ENCODE data around the gene CNOT4.
A peak's percentile ranks its signal among the peaks of the same experiment; 100 is the strongest.
"Not testable (repeated sequence)": the region's sequence is repeated elsewhere in the genome, so short reads cannot be mapped to it uniquely, and the experiment has no call there.

The CNOT4 gene

GRCh38 chr7:135449436-135449835 is 60.5 kb downstream of the CNOT4 start:
- DNase-seq, result no peak

GRCh38 chr7:135448753-135449152 is 61.1 kb downstream of the CNOT4 start:
- DNase-seq, result no peak

DNA sequence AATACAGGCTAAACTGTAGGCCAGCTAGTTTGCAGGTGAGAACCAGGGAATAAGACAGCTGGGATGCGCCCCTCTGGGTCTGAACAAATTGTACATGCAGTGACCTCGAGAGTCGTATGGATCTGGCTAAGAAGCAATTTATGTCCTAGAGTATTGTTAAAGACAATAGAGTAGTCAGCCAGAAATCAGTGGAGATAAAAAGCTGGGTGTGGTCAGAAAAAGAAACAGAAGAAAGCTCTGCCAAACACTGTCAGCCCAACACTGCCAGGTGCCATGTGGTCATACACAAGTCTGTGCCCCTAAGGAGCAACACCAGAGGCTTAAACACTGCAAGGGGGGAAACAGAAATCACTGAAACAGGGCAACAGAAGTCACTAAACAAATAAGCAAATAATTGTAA is 62.2 kb downstream of the CNOT4 start:
- DNase-seq, result no peak

DNA sequence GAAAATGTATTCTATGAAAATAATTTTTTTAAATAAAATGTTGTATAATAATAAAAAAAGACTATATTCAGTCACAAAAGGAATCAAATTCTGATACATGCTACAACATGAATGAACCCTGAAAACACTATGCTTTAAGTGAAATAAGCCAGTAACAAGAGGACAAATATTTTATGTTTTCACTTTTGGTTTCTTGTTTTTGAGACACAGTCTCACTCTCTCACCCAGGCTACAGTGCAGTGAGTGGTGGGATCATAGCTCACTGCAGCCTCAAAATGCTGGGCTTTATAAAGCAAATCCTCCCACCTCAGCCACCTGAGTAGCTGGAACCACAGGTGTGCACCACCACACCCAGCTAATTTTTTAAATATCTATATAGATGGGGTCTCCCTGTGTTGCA is 64.2 kb downstream of the CNOT4 start:
- DNase-seq, result no peak

GRCh38 chr7:135445266-135445665 is 64.6 kb downstream of the CNOT4 start:
- not testable (repeated sequence) for DNase-seq

GRCh38 chr7:135441791-135442190 is 68.1 kb downstream of the CNOT4 start:
- DNase-seq, result no peak

DNA sequence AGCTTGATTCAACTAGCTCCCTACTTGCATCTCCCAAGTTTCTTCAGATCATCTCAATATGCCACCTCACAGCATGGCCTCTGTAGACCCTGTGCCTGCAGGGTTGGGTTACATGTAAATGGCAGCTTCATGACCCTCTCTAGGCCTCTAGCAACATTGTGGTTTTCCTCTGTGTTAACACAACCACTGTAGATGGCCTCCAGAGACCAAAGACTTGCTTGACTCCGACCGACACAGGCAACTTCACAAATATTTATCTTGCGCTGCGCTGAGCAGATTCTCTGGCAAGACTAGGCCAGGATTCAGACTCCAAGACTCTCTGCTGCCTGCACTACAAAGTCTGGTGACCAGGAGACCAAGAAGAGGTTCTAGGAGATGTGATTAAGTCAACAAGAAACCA is 75.9 kb downstream of the CNOT4 start:
- no peak for DNase-seq

- DNase-seq, result no peak
Measured at GRCh38 chr7:135430626-135431025, 79.3 kb downstream of the CNOT4 start.

DNA sequence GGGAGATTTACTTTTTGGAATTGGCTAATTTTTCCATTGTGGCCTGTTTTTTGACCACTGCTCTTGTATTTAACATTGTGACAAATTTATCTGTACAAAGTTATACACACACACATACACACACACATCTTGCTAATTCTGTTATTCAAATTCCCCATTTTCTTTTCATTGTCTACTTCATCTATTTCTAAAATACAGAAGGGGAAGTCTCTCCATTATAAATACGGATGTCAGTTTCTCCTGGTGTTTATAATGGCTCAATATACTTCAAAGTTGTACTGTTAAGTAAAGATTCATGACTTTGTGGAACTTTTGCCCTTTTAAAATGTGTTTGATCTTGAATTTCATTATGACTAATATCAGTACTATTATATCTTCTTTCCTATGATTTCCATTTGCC is 81.0 kb downstream of the CNOT4 start:
- DNase-seq, result no peak

GRCh38 chr7:135428011-135428410 is 81.9 kb downstream of the CNOT4 start:
- DNase-seq, result no peak

DNA sequence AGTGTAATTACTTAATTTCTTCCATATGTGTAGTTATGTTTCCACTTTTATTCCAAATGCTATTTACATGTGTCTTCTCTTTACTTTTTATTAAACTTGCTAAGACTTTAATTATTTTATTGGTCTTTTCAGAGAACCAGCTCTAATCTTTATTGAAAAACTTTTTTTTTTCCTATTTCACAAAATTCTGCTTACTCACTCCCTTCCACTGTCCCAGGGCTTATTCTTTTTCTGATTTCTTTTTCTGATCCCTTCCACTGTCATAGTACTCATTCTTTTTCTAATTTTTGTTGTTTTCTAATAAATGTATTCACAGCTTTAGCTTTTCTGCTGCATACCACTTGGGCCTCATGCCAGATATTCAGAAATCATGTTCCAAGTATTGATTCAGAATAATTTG is 82.7 kb downstream of the CNOT4 start:
- DNase-seq, result no peak

GRCh38 chr7:135425036-135425435 is 84.9 kb downstream of the CNOT4 start:
- DNase-seq, result peak in 1 of 2 donors; percentile 9

GRCh38 chr7:135420786-135421185 is 89.1 kb downstream of the CNOT4 start:
- DNase-seq, result no peak

DNA sequence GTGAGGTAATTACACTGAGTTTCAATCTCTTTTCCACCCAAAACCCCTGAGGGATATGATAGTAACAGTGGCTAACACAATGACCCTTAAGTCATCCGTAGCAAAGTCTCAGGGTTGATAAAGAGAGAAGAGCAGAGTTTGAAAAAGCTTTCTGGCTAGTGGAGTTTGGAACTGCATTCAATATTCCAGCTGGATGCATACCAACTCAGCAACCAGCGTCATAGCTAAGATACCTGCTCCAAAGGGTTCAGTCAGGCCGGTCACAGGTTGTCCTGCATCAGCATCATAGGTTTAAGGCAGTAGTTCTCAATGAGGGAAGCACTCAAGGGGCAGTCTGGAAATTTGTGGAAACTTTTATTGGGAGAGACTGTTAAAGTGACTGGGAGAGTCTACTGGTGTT is 93.5 kb downstream of the CNOT4 start:
- no peak for DNase-seq

GRCh38 chr7:135414850-135415439 is 95.0 kb downstream of the CNOT4 start:
- DNase-seq, result peak in 1 of 2 donors; percentile 62

- no peak for DNase-seq
Measured at GRCh38 chr7:135414208-135414607, 95.7 kb downstream of the CNOT4 start.

DNA sequence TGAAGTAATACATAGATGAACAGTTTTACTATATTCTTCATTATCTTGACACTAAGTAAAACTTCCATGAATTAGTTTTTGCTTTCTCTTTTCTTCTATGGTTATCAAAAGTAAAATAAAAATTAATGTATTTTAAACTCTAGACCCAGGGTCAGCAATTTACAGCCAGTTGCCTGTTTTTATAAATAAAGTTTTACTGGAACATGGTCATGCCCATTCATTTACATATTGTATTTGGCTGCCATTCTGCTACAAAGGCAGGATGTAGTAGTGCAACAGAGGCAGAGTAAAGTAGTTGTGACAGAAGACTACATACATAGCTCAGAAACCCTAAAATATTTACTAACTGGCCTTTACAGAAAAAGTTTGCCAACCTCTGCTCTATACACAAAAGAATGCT is 98.8 kb downstream of the CNOT4 start:
- DNase-seq, result no peak

DNA sequence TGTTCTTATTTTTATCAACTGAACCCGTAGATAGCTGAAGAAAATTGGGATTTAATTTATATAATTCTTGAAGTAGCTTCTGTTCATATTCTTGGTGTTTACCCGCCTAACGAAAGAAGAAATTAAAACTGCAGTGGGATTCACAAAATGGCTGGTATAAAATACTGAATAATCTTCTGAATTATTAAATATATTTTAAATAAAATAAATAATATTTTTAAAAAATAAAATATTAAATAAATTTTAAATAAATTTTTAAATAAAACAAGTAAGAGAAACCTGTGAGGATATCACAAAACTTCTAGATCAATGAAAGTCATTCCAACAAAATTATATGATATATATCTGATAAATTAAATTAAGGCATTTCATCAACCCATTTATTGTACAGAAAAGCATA is 99.4 kb downstream of the CNOT4 start:
- no peak for DNase-seq

GRCh38 chr7:135409845-135410542 is 99.9 kb downstream of the CNOT4 start:
- no peak for DNase-seq

GRCh38 chr7:135407884-135408283 is 102.0 kb downstream of the CNOT4 start:
- no peak for DNase-seq

- DNase-seq, result no peak
Measured at GRCh38 chr7:135406918-135407317, 103.0 kb downstream of the CNOT4 start.

GRCh38 chr7:135405969-135406368 is 103.9 kb downstream of the CNOT4 start:
- DNase-seq, result no peak

GRCh38 chr7:135403302-135403701 is 106.6 kb downstream of the CNOT4 start:
- DNase-seq, result no peak

GRCh38 chr7:135397689-135398088 is 112.2 kb downstream of the CNOT4 start:
- DNase-seq, result no peak

DNA sequence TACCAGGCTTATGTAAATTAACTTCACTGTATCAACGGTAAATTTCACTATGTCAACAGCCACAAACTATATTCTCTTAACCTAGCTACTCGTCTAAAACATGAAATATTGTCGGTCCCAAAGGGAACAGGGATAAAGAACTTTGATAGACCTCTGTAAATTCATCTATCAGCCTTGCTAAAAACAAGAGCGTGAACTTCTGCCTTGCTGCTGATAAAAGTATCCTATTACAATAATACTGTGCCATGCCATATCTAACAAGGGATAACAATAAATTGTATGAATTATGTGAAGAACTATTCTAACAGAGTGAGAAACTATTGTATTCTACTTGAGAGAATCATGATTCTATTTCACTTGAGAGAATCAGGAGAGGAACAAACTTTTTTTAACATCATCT is 117.2 kb downstream of the CNOT4 start:
- no peak for DNase-seq
